GM13976 (cell line): ENCODE results near the gene DGKD.

Source experiments
- DNase-seq: peaks from one replicate; pipeline ENCODE4 v3.0.0; 2012; ENCODE audit warnings: low spot score
- CTCF ChIP-seq: IDR thresholded peaks from 2 replicates; pipeline ENCODE4 v1.5.1; 2012; ENCODE audit warnings: borderline replicate concordance, mild to moderate bottlenecking; ENCODE audit not compliant: insufficient read depth; ENCODE audit errors: extremely low read depth, missing control alignments, control extremely low read depth
- in situ Hi-C: fragments of 300-500 bp; cut with MboI; formaldehyde crosslinking; loops from one replicate; pipeline ENCODE4 v1.12.0; 2022; ENCODE audit warnings: low sequenced_read_pairs, mixed read lengths, inconsistent platforms; ENCODE audit not compliant: unreplicated experiment

The DGKD gene

GRCh38 chr2:233361297-233361696, 7.0 kb downstream of the DGKD start:
- in situ Hi-C loops = no loop called here
- TF ChIP-seq CTCF = no peak
- no peak for DNase-seq

- no peak for TF ChIP-seq CTCF
- in situ Hi-C loops = no loop called here
- DNase-seq = no peak
Observed at GRCh38 chr2:233362742-233363141, 8.4 kb downstream of the DGKD start.

- no peak for DNase-seq
- in situ Hi-C loops = no loop called here
- TF ChIP-seq CTCF = no peak
Observed at GRCh38 chr2:233363744-233364235, 9.5 kb downstream of the DGKD start.

GRCh38 chr2:233365861-233366520, 11.7 kb downstream of the DGKD start:
- no peak for TF ChIP-seq CTCF
- no peak for DNase-seq
- in situ Hi-C loops = no loop called here

GRCh38 chr2:233367586-233367985, 13.3 kb downstream of the DGKD start:
- no peak for TF ChIP-seq CTCF
- DNase-seq = no peak
- in situ Hi-C loops = no loop called here

- no peak for TF ChIP-seq CTCF
- DNase-seq = no peak
- in situ Hi-C loops = no loop called here
Observed at GRCh38 chr2:233368756-233369155, 14.5 kb downstream of the DGKD start.

- TF ChIP-seq CTCF = no peak
- in situ Hi-C loops = no loop called here
- no peak for DNase-seq
Observed at GRCh38 chr2:233369462-233369861, 15.2 kb downstream of the DGKD start.
